ENCODE results near the gene SIK3.

SIK3 gene

DNA sequence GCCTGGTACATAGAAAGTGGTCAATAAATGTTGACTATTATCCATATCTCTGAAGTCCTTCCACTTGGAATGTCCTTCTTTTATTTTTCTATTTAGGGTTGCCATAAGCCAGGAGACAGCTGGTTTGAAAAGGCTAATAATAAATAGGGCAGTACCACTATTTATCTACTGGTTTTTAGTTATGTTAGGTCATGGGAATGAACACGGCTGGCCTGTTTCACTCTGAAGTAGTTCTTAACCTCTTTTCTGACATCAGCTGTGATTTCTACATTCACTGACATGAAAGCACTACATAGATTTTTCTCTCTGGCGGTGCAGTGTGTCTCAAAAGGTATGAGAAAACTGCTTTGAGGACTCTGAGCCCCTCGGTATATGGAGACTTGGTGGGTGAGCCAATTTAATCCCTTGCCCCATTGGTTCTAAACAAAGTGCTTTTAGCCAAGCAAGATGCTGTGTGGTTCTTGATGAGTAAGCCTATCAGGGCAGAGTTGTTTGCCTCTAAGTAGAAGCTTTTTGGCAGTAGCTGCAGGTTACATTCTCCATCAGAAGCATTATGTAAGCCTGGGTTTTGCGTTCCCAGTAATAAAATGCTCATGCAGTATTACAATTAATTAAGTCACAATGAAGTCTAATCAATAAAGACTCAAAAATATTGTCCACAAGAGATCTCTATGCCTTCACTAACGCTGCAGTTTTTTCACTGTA is 212.1 kb downstream of the SIK3 start:
- DNase-seq = peak; percentile 28

- DNase-seq = no peak
Observed at GRCh38 chr11:116882386-116882785, 215.8 kb downstream of the SIK3 start.

GRCh38 chr11:116881143-116881542 is 217.1 kb downstream of the SIK3 start:
- DNase-seq = peak; percentile 28

DNA sequence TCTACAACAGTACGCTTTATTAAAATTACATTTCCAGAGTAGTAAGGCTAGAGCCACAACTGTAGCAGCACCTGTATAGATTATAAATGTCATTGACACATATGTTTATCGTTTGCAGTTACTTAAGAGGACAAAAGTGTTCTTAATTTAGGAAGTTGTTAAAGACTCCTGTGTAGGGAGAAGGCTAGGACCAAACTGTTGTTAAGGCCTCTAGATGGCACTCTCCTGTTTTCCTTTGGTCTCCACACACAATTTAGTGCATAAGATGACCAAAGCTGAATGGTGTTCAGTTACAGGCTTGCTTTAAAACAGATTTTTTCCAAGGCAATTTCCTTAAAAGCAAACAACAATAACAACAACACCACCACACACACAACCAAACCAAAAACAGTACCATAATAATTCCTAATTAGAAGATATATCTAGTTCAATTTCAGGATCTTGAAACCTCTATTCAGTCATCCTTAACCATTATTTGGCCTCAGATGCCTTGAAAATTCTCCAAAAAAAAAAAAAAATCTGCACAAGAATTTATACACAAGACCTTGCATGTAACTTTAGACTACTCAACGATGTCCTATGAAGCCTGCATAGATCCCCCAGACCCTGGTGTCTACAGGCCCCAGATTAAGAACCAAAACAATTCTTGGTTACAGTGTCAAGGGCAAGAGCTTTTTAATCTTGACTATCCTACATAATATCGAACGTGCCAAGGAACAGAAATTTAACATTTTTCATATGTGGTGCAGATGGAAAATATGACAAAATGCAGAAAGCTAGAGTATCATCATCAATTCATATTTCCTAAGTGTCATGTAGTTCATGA is 218.2 kb downstream of the SIK3 start:
- peak; percentile 78 for DNase-seq

- no peak for DNase-seq
Observed at GRCh38 chr11:116876656-116877055, 221.6 kb downstream of the SIK3 start.

- DNase-seq = no peak
Observed at GRCh38 chr11:116875194-116875593, 223.0 kb downstream of the SIK3 start.

- no peak for DNase-seq
Observed at GRCh38 chr11:116874251-116874650, 224.0 kb downstream of the SIK3 start.

DNA sequence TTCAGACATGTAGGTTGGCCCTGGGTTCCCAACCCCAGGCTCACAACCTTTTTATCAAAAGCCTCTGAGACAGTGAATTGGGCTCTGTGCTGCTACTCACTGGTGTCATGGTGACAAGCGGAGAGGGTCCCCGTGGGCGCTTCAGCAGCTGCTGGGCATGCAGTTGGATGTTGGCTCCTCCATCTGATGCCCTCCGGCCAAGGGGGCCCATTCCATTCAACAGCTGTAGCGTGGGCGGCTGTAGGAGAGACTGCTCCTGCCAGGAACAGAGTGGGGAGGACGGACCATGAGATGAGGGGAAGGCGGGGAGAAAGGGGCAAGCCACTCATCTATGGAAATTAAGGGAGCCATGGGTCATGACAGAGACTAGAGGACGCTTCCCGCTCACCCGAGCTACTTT is 224.8 kb downstream of the SIK3 start:
- no peak for DNase-seq

DNA sequence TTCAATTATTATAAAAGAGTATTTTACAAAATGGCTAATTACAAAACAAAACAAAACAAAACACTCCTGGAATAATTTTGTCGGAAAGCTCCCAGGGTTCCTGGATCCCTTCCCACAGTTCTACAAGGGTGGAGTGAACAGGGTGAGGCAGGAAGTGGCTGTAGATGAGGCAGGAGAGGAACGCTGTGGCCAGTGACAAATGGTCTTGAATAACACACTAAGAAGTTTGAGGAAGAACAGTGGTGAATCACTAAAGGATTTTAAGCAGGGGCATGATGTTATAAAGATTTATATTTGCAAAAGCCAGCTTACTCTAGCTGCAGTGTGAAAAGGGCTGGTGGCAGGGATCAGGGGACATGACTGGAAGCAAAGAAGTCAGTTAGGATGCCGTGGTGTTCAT is 227.0 kb downstream of the SIK3 start:
- DNase-seq = no peak

DNA sequence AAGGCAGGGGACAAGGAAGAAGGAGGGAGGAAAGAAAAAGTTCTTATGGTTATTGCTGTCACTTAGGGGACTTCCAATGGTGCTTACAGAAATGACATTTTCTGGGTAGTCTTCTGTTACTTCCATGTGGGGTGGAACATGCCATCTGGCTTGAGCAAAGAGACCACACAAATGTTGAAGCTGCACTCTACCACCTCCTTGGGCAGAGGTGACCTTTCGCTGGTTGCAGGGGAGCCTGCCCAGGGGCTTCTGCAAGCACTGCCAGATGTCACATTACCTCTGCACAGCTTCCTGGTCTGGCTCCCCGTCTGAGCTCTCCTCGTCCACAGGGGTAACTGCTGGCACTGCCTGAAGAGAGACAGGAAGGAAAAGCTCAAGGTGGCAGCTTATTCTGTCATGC is 228.2 kb downstream of the SIK3 start:
- no peak for DNase-seq

- DNase-seq = peak; percentile 60
Observed at GRCh38 chr11:116869610-116870009, 228.6 kb downstream of the SIK3 start.

- no peak for DNase-seq
Observed at GRCh38 chr11:116868066-116868465, 230.2 kb downstream of the SIK3 start.

- no peak for DNase-seq
Observed at GRCh38 chr11:116867619-116868018, 230.6 kb downstream of the SIK3 start.

DNA sequence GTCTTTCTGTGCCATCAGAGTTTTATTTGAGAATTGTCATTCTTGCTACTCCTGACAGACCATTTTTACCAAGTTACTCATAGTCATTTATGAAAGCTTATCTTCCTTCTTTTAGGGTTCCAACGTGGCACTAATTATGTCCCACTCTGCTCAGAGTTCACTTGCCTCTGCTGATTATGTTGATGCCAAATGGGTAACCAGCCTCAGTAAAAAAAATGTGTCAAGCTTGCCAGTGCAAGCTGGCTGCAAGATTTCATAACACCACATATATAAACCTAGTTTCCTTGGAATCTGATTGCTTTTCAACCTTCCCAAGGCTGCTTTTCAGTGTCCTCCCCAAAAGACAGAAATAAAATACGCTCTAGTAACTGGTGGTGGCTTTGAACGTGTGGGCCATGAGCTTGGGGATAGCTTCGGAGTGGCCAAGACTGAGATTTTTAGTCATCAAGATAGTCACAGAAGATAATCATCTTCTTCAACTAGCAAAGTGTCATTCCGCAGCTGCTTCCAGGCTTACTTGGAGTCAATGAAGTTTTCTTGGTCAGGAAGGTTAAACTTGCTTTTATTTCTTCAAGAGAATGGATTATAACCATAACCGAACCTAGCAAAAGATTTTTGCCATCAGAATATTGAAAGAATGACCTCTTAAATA is 231.3 kb downstream of the SIK3 start:
- DNase-seq = no peak

- no peak for DNase-seq
Observed at GRCh38 chr11:116865696-116866095, 232.5 kb downstream of the SIK3 start.

DNA sequence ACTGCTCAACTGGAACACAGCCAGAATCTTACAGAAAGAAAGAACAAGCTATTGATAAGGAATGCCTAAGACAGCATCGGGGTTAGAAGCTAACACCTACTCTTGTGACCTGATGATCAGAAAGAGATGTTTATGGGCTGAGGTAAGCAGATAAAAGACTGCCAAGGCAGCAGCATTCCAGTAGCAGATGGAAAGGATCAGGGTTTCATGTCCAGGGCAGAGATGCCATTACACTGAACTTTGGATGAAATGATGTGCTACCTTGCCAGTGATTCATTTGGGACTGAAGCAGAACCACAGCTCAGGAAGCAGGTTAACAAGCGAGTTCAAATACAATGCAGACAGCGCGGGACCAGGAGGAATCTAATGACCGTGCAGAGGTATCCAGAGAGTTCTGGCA is 233.7 kb downstream of the SIK3 start:
- DNase-seq = no peak

DNA sequence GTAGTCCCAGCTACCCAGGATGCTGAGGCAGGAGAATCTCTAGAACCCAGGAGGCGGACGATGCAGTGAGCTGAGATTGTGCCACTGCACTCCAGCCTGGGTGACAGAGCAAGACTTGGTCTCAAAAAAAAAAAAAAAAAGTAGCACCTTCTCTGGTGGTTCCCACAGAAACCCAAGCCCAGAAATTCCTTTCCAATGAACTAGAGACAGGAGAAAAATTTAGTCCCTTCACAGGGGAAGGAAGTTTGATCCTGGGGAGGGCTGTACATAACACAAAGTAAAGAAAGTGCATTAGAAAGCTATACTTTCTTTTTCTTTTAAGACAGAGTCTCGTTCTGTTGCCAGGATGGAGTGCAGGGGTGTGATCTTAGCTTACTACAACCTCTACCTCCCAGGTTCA is 235.3 kb downstream of the SIK3 start:
- no peak for DNase-seq

DNA sequence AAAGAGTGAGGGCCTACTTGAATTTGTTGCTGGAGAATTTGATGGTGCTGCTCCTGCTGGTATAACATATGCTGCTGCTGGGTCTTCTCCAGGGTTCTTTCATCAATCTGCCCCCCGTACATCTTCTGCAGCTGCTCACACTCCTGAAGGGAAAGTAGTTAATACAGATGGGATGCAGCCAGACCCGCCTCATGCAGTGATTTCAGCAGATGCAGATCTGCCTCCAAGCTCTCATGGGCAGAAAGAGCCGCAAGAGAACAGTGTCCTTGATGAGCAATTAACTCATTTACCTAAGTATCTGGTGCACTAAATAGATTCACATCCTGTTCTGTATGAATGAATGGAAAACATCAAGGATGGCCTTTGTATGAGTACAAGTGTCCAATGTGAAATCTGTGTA is 236.0 kb downstream of the SIK3 start:
- DNase-seq = no peak

DNA sequence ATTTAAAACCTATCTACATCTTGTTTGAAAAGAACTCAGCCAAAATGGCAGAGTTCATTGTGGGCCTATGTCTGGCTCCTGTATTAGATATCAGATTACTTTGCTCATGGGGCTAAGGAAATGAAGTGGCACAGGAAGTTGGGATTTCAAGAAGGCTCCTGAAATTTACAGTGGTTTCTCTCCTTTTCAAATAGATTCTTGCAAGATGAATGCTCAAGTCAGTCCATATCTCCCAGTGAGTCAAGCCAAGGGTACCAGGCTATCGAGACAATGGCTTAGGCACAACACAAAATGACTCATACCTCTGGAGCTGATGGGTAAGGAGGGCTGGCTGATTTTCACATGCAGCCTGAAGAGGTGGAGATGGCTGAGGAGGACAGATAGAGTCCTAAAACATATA is 236.7 kb downstream of the SIK3 start:
- no peak for DNase-seq

DNA sequence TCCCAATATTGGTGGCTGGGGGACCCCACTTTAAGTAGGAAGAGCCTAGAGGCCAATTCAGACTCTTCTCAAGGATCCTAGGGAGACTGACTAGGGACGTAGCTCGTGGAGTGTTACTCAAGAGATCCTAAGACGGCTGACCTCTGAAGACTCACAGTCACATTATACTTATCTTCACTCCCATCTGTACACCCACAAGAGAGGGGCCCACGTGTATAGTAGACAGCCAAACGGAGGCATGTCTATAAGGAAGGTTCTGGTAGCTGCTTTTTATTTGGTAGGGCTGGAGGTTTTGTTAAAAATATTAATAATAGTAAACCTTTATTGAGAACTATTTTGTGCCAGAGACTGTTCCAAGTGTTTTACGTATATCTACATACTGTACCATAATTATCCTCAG is 237.9 kb downstream of the SIK3 start:
- no peak for DNase-seq

- no peak for DNase-seq
Observed at GRCh38 chr11:116859175-116859574, 239.1 kb downstream of the SIK3 start.

- DNase-seq = no peak
Observed at GRCh38 chr11:116857936-116858335, 240.3 kb downstream of the SIK3 start.

DNA sequence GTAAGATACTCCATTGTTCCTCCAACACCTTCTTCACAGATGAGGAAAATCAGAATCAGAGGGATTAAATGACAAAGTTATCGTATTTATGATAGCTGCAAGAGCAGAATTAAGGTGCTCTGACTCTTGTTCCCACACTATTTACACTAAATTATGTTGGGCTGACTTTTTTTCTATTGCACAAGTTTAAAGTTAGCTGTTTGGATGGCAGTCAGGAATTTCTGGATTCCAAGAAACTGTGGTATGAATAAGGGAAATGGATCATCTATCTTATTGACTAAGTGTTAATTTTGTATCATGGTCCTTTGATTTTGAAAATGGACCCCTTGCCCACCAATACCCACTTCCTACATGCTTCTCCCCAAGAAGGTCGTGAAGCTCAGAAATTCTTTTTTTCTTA is 240.9 kb downstream of the SIK3 start:
- DNase-seq = no peak

DNA sequence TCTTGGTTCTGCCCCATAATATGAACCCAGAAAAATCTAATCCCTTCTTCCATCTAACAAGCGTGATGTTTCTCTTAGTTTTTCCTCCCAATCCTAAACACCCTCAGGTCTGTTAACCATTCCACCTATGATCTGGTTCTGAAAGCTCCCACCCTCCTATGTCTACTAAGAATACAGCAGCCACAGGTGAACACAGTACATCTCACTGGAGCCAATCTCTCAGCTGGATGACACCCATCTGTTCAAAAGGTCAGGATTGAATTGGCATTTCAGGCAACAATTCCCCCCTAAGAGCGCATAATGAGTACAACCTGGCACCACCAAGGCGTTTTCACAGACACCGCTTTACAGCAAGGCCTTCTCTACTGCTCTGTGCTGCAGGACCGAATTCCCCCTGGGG is 241.8 kb downstream of the SIK3 start:
- no peak for DNase-seq
